Subcutaneous abdominal adipose tissue (tissue), 5 donors: ENCODE data around the gene RPH3AL.
"Not testable (repeated sequence)": the region's sequence is repeated elsewhere in the genome, so short reads cannot be mapped to it uniquely, and the experiment has no call there.

Experiments used
- H3K27ac ChIP-seq: one replicate; pipeline ENCODE4 v1.7.0; 2013; ENCODE audit warnings: low read depth, mild to moderate bottlenecking, inconsistent platforms, low read length, moderate library complexity
- H3K27me3 ChIP-seq, 5 donors: one replicate each; pipeline ENCODE4 v1.7.0; 2013; ENCODE audit warnings: low read length in 5 of 5, inconsistent platforms in 1 of 5; ENCODE audit not compliant: control insufficient read depth in 5 of 5, insufficient read depth in 4 of 5
- H3K36me3 ChIP-seq, 5 donors: one replicate each; pipeline ENCODE4 v1.7.0; 2013; ENCODE audit warnings: low read length in 5 of 5; ENCODE audit not compliant: control insufficient read depth in 5 of 5, insufficient read depth in 5 of 5
- H3K4me1 ChIP-seq, 5 donors: one replicate each; pipeline ENCODE4 v1.7.0; 2013; ENCODE audit warnings: low read length in 5 of 5, mild to moderate bottlenecking in 3 of 5, moderate library complexity in 1 of 5; ENCODE audit not compliant: control insufficient read depth in 5 of 5, insufficient read depth in 5 of 5
- H3K4me3 ChIP-seq, 5 donors: one replicate each; pipeline ENCODE4 v1.7.0; 2013; ENCODE audit warnings: low read length in 5 of 5, low read depth in 1 of 5
- H3K9ac ChIP-seq, 5 donors: one replicate each; pipeline ENCODE4 v1.7.0; 2013; ENCODE audit warnings: low read length in 5 of 5, mild to moderate bottlenecking in 4 of 5, moderate library complexity in 3 of 5
- H3K9me3 ChIP-seq, 5 donors: one replicate each; pipeline ENCODE4 v1.7.0; 2013; ENCODE audit warnings: low read length in 5 of 5; ENCODE audit not compliant: control insufficient read depth in 5 of 5
- donor health status: healthy.
- donor health status: healthy.
- donor health status: healthy.
- donor health status: healthy.
- donor health status: healthy.

RPH3AL gene

DNA sequence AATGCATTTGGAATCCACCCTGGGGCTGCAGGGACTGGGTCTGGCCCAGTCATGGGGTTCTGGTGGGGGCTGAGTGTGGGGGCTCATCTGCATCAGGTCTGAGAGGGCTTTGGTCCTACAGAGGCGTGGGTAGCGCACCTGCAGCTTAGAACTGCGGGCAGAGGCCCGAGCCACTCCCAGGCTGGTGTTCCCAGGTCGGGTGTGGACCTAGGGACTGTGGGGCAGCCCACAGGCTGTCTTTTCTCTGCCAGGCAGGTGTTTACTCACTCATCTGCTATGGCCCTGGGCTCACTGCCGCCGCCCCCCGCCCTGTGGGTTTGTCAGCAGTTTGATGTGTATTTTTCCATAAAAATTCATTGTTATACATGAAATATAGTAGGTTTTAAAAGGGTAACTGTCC, 144.2 kb downstream of the RPH3AL start:
- H3K9ac ChIP-seq = no peak overlapping the region
- no peak overlapping the region for H3K4me3 ChIP-seq
- H3K4me1 ChIP-seq = peaks cover 0 to 9% (median 0%) of the 10 kb centered on the region in 5 donors
- H3K27ac ChIP-seq = no peak overlapping the region
- peaks cover 3 to 8% (median 4%) of the 10 kb centered on the region in 5 donors for H3K9me3 ChIP-seq
- peaks cover 0 to 20% (median 3%) of the 10 kb centered on the region in 5 donors for H3K36me3 ChIP-seq
- peaks cover 0 to 10% (median 0%) of the 10 kb centered on the region in 5 donors for H3K27me3 ChIP-seq

- peaks cover 0 to 9% (median 0%) of the 10 kb centered on the region in 5 donors for H3K4me1 ChIP-seq
- H3K9ac ChIP-seq = no peak overlapping the region
- H3K4me3 ChIP-seq = no peak overlapping the region
- H3K9me3 ChIP-seq = peaks cover 3 to 8% (median 4%) of the 10 kb centered on the region in 5 donors
- no peak overlapping the region for H3K27ac ChIP-seq
- H3K36me3 ChIP-seq = peaks cover 0 to 16% (median 3%) of the 10 kb centered on the region in 5 donors
- H3K27me3 ChIP-seq = peaks cover 0 to 10% (median 3%) of the 10 kb centered on the region in 5 donors
Measured at GRCh38 chr17:207775-208174, 144.8 kb downstream of the RPH3AL start.

GRCh38 chr17:206941-207560, 145.6 kb downstream of the RPH3AL start:
- no peak overlapping the region for H3K27ac ChIP-seq
- H3K27me3 ChIP-seq = peaks cover 0 to 15% (median 3%) of the 10 kb centered on the region in 5 donors

DNA sequence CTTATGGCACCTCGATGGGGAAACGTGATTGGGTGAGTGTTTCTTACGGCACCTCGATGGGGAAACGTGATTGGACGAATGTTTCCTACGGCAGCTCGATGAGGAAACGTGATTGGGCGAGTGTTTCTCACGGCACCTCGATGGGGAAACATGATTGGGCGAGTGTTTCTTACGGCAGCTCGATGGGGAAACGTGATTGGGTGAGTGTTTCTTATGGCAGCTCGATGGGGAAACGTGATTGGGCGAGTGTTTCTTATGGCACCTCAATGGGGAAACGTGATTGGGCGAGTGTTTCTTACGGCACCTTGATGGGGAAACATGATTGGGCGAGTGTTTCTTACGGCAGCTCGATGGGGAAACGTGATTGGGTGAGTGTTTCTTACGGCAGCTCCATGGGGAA, 146.1 kb downstream of the RPH3AL start:
- H3K27me3 ChIP-seq = peaks cover 0 to 15% (median 4%) of the 10 kb centered on the region in 5 donors
- H3K9ac ChIP-seq, H3K9me3 ChIP-seq, H3K36me3 ChIP-seq, H3K4me3 ChIP-seq, H3K4me1 ChIP-seq, H3K27ac ChIP-seq: not testable (repeated sequence)

More at GRCh38 chr17:206941-207560, 145.6 kb downstream of the RPH3AL start:
- peaks cover 3 to 8% (median 4%) of the 10 kb centered on the region in 5 donors for H3K9me3 ChIP-seq
- H3K4me1 ChIP-seq = peaks cover 0 to 9% (median 0%) of the 10 kb centered on the region in 5 donors
- no peak overlapping the region for H3K9ac ChIP-seq
- no peak overlapping the region for H3K4me3 ChIP-seq
- H3K36me3 ChIP-seq = peaks cover 0 to 10% (median 0%) of the 10 kb centered on the region in 5 donors

GRCh38 chr17:205817-206216, 146.8 kb downstream of the RPH3AL start:
- H3K36me3 ChIP-seq = peaks cover 0 to 5% (median 0%) of the 10 kb centered on the region in 5 donors
- H3K9me3 ChIP-seq = peaks cover 3 to 8% (median 4%) of the 10 kb centered on the region in 5 donors
- no peak overlapping the region for H3K27ac ChIP-seq
- H3K4me1 ChIP-seq = peaks cover 0 to 12% (median 0%) of the 10 kb centered on the region in 5 donors
- H3K27me3 ChIP-seq = peaks cover 0 to 17% (median 6%) of the 10 kb centered on the region in 5 donors
- H3K9ac ChIP-seq = no peak overlapping the region
- no peak overlapping the region for H3K4me3 ChIP-seq

GRCh38 chr17:205148-205669, 147.4 kb downstream of the RPH3AL start:
- H3K36me3 ChIP-seq = peaks cover 0 to under 1% (median 0%) of the 10 kb centered on the region in 5 donors
- H3K9ac ChIP-seq = no peak overlapping the region
- H3K9me3 ChIP-seq = peaks cover 3 to 8% (median 4%) of the 10 kb centered on the region in 5 donors
- peaks cover 0 to 18% (median 0%) of the 10 kb centered on the region in 5 donors for H3K4me1 ChIP-seq
- no peak overlapping the region for H3K4me3 ChIP-seq
- H3K27me3 ChIP-seq = peaks cover 5 to 23% (median 11%) of the 10 kb centered on the region in 5 donors
- H3K27ac ChIP-seq = no peak overlapping the region

GRCh38 chr17:204427-205147, 148.0 kb downstream of the RPH3AL start:
- Histone ChIP-seq H3K4me3 (no peak overlapping the region), H3K27me3 (peaks cover 11 to 28% (median 17%) of the 10 kb centered on the region in 5 donors), H3K9me3 (peaks cover 3 to 8% (median 4%) of the 10 kb centered on the region in 5 donors), H3K9ac (no peak overlapping the region), H3K27ac (no peak overlapping the region), H3K36me3 (no peaks in the 10 kb centered on the region), H3K4me1 (peaks cover 0 to 24% (median 0%) of the 10 kb centered on the region in 5 donors)

DNA sequence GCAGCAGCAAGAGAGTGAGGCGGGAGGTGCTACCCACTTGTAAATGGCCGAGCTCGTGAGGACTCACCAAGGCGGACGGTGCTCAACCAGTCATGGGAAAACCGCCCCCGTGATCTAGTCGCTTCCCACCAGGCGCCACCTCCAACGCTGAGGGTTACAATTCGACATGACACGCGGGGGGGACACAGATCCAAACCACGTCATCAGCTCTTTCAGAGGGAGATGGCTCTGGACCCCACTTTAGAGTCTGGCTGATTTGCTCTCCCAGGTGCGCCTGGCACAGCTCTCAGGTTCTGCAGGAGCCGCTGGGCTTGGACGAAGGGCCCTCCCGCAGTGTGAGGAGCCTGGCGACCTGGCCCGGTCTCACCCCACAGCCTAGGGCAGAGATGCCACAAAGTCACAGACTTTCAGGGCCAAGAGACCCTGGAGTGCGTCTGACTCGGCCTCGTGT, 150.1 kb downstream of the RPH3AL start:
- Histone ChIP-seq H3K4me1 (peaks cover 0 to 31% (median 6%) of the 10 kb centered on the region in 5 donors), H3K27me3 (peaks cover 12 to 28% (median 23%) of the 10 kb centered on the region in 5 donors), H3K9ac (no peak overlapping the region), H3K27ac (no peak overlapping the region), H3K4me3 (no peak overlapping the region), H3K36me3 (no peaks in the 10 kb centered on the region), H3K9me3 (peaks cover 0 to 6% (median 3%) of the 10 kb centered on the region in 5 donors)

- not testable (repeated sequence) for H3K9ac ChIP-seq, H3K4me3 ChIP-seq, H3K9me3 ChIP-seq, H3K36me3 ChIP-seq, H3K27ac ChIP-seq
- H3K4me1 ChIP-seq = peaks cover 0 to 31% (median 6%) of the 10 kb centered on the region in 5 donors
- peaks cover 16 to 30% (median 26%) of the 10 kb centered on the region in 5 donors for H3K27me3 ChIP-seq
Measured at GRCh38 chr17:201736-202135, 150.9 kb downstream of the RPH3AL start.

GRCh38 chr17:201257-201656, 151.3 kb downstream of the RPH3AL start:
- H3K27me3 ChIP-seq = peaks cover 16 to 30% (median 26%) of the 10 kb centered on the region in 5 donors
- not testable (repeated sequence) for H3K36me3 ChIP-seq, H3K9ac ChIP-seq, H3K27ac ChIP-seq, H3K4me3 ChIP-seq, H3K9me3 ChIP-seq
- peaks cover 0 to 31% (median 6%) of the 10 kb centered on the region in 5 donors for H3K4me1 ChIP-seq
